Hematopoietic multipotent progenitor cell treated with erythropoietin and hydrocortisone succinate and interleukin-3 and kit ligand, for 15 days (in vitro differentiated cells): ENCODE measurements around the gene SLC24A3.
A peak's percentile ranks its signal among the peaks of the same experiment; 100 is the strongest.

Source experiments
- DNase-seq: peaks from one replicate; pipeline ENCODE4 v3.0.0-alpha.2; 2015; ENCODE audit warnings: low spot score

Gene SLC24A3

DNA sequence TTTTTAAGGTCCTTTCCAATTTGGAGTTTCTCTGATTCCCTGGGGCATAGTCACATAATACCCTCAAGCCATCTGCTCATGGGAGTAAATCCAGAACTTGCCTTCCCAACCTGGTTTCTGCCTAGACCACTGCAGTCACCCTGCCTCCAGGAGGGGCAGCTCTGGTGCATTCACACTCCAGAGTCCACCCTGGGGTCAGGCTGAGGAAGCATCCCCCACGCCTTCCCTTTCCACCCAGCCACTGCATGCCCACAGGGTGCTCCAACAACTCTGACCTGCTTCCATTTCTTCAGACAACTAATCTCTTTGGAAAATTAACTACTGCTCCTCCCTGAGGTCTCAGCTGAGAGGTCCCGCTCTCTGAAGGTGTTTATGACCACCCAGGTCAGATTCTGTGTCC is 334.2 kb downstream of the SLC24A3 start:
- no peak for DNase-seq

DNA sequence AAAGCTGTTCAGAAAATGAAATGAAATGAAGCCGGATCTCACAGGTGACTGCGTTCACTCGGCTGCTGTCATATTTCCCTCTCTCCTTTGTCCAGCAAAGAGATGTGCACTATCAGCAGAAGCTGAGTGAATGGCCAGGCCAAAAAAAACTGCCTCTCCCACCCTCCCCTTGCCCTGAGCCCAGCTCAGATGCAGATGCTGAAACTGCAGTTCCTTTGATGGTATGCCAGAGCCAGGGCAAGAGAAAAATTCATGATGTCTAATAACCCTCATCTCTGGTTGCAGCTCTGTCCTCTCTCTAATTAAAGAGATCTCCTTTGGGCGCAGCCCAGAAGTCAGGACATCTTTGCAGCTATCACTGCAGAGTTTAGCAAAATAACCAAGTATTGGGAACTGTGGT is 335.1 kb downstream of the SLC24A3 start:
- no peak for DNase-seq

DNA sequence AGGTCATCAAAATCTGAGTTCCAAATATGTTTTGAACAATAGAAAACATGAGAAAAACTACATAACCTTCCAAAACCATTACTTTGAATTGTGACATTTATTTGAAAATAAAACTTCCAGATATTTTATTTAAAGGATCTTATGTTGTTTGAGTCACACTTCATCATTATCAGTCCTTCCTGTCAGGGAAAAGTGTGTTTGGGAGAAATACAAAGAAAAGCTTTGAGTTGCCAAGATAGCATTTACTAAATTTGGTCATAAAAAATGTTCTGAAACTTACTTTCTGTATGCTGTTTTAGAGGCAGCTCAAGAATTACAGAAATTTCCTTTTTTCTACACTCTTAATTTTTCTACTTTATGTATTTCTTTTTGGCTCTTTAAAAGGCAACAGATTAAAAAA is 337.5 kb downstream of the SLC24A3 start:
- DNase-seq = no peak

DNA sequence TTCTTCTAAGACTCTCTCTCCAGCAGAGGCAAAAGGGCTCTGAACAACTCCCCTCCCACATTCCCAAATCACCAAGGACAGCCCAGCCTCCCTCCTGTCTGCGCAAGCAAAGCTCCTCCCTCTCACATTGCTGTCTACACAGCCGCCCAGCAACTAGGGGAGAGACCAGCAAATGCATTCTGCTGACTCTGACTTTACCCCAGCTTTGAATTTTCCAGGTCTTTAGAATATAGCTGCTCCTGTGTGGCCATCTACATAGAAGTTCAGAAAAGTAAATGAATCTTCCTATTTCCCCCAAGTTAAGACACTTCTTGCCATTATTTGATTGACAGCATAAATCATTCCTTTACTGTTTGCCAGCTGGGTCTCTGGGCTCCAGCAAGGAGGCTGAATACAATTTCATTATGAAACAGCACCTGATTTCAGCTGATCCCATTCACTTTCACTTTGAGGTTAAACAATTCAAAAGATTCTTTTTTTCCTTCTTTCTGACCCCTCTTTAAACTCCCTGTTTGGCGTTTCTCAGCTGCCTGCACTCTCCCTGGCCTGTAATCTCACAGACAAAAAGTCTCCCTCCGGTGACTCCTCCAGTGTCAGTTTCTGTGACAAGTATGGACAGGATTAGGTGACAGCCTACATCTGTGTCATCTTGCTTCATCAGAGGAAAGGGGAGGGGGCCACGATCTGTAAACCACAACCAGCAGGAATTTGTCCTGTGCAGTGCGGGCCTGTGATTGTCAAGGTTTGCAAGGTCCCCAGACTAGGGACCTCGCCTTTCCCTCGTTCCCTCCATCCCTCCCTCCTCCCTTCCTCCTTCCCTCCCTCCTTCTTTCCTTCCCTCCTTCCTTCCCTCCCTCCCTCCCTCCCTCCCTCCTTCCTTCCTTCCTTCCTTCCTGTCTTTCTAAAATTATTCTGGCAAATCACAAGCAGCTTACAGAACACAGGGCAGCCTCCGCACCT is 340.1 kb downstream of the SLC24A3 start:
- no peak for DNase-seq

DNA sequence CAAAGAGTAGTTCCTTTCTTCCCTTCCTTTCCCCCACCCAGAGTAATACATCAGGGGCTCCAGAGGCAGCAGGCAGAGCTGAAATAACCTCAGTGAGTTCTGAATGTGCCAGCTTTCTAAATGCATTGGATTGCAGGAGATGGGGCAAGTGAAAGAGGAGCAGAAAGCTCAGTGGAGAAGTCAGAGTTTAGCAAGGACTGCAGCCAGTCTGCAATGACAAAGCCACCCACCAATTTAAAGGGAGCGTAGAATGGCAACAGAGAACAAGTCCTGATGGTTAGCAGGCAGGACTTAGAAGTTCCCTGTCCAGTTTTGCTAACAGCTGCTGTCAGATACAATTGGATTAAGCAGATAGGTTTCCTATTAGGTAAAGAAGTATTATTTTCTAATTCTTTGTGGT is 342.2 kb downstream of the SLC24A3 start:
- no peak for DNase-seq

DNA sequence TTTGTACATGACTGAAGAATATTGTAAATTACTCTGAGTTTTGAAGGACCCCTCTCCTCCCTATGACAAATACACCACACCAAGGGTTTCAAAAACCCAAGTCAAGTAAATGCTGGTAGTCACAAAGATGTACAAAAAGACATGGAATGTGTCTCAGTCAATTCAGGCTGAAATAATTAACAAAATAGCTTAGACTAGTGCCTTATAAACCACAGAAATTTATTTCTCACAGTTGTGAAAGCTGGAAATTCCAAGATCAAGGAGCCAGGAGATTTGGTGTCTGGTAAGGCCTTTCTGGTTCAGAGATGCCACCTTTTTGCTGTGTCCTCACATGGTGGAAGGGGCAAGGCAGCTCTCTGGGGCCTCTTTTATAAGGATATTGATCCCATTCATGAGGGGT is 343.3 kb downstream of the SLC24A3 start:
- no peak for DNase-seq

DNA sequence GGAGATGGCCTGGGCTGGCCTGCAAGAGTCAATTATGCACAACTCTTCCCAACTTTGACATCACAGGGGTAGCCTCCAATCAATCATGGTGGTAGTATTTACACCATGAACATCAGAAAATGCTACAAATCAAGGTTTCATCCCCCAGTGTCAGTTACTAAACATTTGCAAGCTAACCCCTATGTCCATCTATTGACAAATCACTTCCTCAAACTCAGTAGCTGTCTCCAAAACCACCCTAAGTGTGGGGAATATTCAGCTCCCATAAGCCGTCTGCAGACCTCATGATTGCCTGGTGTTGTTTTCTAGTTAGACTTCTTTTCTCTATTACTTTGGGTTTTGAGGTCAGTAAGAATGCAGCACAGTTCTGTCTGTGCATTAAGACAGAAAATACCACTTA is 344.8 kb downstream of the SLC24A3 start:
- DNase-seq = no peak

DNA sequence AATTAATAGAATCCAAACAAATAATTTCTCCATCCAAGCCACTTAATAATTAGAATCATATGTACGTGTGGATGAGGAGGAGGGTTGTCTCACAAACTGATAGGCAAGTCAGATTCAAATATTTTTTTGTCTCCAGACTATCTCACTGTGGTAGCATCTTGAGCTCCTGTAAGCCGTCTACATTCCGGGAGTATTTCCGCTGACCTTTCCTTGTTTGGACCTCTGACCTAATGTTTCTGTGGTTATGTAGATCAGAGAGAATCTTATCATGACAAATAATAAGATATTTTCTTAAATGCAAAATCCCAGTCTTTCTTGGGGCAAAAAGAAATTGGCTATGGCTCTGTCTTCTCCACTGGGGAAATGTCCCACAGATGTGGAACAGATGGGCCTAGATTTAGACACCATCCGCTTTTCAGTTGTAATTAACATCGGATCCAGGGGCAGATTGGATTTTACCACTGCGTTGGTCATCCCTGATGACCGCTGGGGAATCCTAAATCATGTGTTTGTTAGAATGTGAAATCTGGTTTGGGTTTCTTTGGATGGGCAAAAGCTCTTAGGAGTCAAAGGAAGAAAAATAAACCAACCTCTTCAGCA is 348.5 kb downstream of the SLC24A3 start:
- no peak for DNase-seq

DNA sequence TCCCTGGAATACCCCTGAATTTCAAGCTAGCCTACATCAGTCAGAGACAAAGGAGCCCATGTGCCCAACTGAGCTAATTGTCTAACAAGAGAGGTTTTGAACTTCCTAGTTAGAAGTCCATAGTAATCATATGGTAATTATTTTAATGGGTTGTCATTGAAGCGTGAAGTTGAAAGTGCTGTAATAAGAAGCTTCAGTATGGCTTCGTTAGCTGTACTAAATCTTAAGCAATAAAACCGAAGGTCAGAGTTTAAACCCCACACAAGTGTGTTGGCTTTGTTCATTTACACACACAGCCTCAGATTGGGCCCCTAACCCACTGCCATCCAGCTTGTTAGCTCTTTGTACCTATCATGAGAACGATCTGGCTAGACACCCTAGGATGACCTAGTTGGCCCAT is 350.0 kb downstream of the SLC24A3 start:
- no peak for DNase-seq

DNA sequence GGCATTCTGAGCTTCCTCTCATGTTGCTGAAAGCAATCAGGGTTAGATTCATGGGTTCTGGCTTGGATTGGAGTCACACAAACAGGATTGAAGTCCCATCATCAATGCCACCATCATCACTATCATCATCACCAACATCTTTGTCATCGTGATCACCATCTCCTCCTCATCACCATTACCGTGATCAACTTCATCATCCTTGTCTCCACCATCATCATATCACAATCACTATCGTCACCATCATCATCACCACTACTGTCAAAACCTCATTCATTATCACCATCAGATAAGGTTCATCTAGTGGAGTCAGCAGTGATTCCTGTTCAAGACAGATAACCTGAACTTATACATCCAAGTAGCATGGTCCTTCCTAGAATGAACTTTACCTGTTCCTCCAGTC is 351.8 kb downstream of the SLC24A3 start:
- DNase-seq = no peak

DNA sequence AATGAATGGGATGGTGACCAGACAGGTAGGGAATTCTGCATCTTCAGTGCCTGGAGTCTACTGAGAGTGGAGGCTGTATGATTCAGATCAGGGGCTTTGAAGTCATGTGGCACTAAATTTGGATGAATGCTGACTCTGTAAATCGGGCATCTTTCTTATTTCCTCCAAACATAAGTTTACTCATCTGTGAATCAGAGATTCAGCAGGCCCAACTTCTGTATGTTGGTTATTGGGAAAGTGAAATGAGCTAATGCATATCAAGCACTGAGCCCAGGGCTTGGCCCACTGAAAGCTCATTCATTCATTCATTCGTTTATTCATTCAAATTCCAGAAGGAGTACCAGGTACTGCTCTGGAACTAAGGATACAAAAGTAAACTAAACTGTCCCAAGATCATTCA is 353.3 kb downstream of the SLC24A3 start:
- no peak for DNase-seq

DNA sequence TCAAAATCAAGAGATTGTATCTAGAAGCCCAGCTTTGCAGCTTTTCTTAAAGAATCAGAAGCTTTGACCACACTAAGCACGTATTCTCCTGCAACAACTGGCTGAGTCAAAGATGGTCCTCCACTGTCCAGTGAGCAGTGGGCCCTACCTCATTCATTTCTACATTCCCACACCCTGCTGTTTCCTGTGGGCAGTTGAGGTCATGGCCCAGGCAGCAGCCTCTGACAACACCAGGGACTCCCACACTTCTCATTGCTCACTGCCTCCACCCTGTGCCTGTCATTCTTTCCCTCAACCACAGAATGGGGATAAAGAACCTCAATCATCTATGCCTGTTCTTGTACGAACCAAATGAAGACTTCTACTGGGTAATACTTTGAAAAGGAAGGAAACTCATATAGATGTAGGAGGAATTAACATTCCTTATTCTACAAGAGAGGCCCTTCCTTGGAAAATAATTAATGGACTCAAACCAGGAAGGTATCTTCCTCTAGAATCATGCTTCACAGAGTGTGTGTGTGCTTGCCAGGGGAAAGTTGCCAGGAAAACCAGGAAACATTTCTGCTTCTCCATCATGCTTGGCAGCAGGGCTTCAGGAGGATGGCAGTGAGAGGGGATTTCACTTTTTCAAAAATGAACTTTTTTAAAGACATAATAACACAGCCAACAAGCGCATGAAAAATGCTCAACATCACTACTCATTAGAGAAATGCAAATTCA is 353.9 kb downstream of the SLC24A3 start:
- no peak for DNase-seq

DNA sequence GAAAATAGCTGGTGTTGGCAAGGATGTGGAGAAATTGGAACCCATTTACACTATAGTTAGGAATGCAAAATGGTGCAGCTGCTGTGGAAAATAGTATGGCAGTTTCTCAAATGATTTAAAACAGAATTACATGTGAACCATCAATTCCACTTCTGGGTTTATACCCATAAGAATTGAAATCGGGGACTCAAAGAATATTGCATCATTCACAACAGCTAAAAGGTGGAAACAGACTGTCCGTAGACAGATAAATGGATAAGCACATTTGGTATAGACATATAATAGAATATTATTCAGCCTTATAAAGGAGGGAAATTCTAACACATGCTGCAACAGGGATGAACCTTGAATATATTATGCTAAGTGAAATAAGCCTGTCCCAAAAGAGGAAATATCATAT is 355.7 kb downstream of the SLC24A3 start:
- no peak for DNase-seq

DNA sequence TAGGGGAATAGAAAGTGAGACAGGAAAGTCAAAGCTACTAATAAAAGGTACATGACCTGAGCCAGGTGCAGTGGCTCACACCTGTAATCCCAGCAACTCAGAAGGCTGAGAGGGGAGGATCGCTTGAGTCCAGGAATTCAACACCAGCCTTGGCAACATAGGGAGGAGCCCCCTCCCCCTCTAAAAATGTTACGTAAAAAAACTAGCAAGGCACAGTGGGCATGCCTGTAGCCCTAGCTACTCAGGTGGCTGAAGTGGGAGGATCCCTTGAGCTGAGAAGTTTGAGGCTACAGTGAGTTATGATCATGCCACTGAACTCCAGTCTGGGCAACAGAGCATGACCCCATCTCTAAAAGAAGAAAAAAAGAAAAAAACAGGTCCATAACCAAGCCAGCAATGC is 359.6 kb downstream of the SLC24A3 start:
- DNase-seq = no peak

DNA sequence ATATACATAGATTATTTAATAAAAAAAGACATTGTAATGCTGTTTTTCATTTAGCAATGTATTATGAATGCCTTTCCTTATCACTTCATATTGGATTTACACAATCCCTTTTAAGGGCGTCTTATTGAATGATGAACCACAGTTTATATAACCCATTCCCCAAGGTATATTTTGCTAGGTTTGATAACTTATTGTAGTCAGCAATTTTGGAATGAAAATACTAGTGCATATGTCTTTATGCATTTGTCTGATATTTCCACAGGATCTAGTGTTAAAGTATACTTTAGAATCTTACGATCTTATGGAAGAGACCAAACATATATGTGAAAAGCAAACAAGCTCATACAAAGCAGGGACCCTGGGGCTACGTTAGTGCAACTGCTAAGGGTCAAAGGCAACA is 365.2 kb downstream of the SLC24A3 start:
- DNase-seq = no peak

DNA sequence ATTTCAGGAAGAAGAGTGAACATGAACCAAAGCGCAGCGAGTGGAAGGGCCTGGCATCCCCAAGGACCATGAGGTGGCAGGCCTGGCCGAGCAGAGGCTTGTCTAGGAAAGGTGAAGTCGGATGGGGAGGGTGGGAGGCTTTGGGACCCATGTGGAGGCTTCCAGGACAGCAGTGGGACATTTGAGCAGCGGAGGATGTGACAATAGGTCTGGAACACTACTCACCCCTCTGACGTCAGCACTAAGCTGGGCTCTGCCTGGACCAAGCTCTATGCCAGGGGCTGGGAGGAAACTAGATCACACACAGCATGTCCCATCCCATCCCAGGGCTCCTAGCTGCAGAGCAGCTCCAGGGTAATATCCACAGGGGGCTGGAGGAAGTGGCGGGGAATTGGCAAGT is 370.3 kb downstream of the SLC24A3 start:
- DNase-seq = no peak

DNA sequence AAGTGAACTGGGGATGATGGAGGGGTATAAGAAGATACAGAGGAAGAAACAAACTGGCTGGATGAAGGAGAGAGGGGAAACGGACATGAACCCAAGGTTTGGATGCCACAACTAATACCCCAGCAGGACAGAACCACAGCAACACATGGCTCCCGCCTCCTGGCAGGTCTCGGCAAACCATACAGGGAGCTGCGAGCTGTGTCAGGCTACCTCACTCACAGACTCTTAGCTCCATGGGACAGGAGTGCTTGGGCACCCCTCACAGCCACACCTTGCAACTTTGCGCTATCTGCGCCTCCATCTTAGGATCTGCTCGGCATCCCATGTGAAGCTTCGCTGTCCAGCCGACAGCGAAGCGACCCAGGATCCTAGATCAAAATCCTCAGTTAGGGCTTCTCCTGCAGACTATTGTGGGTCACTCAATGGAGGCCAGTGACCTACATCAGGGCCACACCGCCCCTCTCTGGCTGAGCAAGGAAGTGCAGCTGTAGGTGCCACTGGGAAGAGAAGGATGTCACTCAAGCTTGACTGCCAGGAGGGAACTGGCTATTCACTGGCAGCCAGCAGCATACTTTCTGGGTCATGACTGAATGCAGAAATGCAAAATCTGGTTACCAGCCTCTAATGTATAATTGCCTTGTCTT is 371.2 kb downstream of the SLC24A3 start:
- DNase-seq = peak; percentile 36

DNA sequence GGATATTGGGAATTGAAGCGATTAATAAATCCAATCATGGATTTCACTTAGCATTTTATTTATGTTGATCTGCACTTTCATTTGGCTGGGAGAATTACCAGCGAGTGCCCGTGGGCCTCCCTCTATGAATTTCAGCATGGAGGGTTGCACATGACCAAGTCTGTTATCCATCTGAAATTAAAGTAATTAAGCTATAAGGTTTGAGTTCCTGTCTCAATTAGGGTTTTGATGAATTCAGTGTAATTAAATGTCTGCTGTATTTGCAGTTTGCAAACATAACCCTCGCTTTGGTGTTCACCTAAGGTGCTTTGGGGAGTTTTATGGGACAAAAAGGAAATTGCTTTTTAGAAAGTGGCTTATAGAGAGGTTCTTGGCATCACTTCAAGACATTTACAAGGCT is 375.8 kb downstream of the SLC24A3 start:
- DNase-seq = no peak

DNA sequence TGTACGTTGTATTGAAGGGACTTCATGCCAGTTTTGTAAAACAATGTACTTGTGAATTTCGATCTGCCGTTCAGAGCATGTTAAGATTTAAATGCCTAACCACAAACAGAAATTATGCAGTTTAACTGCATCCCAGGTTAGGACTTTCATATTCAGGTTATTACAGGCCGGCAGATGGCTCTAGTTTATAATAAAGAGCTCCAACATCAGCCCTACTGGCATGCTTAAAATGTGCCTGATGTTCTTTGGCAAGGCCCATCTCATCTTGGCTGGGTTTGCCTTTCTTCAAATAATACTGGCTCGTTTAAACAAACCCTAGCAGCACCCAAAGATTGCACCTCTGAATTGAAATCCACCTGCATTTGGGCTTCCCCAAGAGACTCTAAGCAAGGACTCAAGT is 376.3 kb downstream of the SLC24A3 start:
- no peak for DNase-seq

DNA sequence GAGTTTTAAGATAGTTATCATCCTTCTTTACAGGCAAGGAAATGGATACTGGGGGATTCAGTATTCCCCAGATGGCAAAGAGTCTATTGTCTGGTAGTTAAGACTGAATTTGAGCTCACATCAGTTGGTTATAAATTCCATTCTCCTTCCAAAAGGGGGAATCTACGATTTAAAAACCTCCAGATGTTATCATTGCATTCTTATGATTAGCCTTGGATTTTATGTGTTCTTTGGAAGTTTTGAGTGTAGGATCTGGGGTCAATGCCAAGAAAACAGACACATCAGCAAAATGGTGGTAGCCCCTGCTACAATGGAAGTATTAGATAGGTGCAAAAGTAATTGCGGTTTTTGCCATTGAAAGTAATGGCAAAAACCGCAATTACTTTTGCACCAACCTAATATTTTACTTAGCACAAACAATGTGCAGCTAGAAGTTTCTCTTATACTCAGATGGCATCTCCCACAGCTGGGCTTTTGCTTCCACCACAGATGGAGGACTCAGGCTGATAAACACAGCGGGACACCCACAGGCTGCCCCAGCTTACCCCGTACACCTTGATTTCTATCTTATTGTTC is 377.4 kb downstream of the SLC24A3 start:
- DNase-seq = no peak

DNA sequence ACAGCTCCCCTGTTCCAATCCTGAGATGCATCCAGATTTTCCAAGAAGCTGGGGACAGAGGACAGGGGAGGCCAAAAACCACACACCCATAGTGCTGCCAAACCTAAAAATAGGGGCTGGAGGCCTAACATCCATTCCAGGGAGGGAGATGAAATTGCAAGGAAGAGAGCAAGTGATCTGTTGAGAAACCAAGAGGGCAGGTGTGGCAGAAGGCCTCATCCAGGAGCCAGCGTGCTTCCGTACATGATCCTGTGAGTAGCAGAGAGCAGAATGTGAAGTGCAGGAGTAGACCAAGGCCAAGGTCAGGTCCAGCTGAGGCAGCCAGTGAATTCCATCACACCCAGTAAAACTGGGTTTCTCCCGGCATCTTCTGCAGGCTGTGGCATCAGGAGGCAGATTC is 377.9 kb downstream of the SLC24A3 start:
- DNase-seq = no peak

DNA sequence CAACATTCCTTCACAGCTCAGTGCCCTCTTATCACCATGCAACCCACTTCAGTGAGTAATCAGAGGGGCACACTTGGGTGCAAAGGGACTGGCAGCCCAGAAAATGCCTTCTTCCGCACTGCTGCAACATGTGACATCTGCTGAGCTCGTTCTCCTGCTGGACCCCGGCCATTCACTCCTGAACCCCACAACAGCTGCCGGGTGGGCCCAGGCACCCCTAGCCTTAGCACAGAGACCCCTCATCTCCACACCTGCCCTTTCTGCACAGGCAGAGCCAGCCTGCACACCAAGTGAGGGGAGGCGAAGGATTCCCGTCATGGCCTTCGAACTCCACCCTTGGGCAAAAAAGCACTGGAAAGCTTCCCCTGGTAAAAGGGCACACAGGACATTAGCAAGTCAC is 381.3 kb downstream of the SLC24A3 start:
- DNase-seq = no peak
